ENCODE results near the gene RPLP1. TPM values are rescaled to one million over a fixed set of nuclear protein-coding genes. Genes with fewer than 3 reads are reported as not detected.
A peak's percentile ranks its signal among the peaks of the same experiment; 100 is the strongest.

The RPLP1 gene
- 100 to 1,000 TPM; 164 to 536 (median 471) TPM for total RNA-seq
- long read RNA-seq, transcript RPLP1-202 (3 exons, 445 nt), result minor isoform, 5 of 1,303 reads
- long read RNA-seq, transcript RPLP1-201 (4 exons, 1,197 nt), result major isoform, 1,276 of 1,303 reads
- long read RNA-seq, partial matches to known transcripts, result 7 of 1,303 reads
- long read RNA-seq, other reads (novel, unspliced or antisense), result 15 of 1,303 reads

GRCh38 chr15:69452692-69453521, at the start of gene RPLP1:
RPLP1 (plus strand) TSS chr15:69452818; CDS start chr15:69452949, 131 bp downstream.
- peaks cover 6 to 34% (median 14%) of the 10 kb centered on the region in 4 donors for H3K36me3 ChIP-seq
- no peak for TF ChIP-seq CTCF (IDR thresholded peaks at IDR 0.05)
- TF ChIP-seq POLR2A (IDR thresholded peaks at IDR 0.05), result peak; percentile 88
- H3K27ac ChIP-seq, result peak within 1 kb of the TSS; percentile 75 to 90 (median 89)
- H3K4me1 ChIP-seq, result peaks cover 0 to 17% (median 7%) of the 10 kb centered on the region in 4 donors
- WGBS (ENCODE audit: insufficient coverage, low coverage, low lambda C conversion rate, missing lambda C conversion rate), result under 1% methylated on average over 20 of the region's 77 CpGs
- DNase-seq, result peak; percentile 97 to 98 (median 97)
- ATAC-seq, result peak; percentile 91 to 95 (median 94)
- H3K27me3 ChIP-seq, result no peaks in the 10 kb centered on the region
- intact Hi-C loops (cut with DNase I), result no loop called here
- H3K4me3 ChIP-seq, result peak within 1 kb of the TSS; percentile 73 to 96 (median 90)
- H3K9me3 ChIP-seq, result no peaks in the 10 kb centered on the region

DNA sequence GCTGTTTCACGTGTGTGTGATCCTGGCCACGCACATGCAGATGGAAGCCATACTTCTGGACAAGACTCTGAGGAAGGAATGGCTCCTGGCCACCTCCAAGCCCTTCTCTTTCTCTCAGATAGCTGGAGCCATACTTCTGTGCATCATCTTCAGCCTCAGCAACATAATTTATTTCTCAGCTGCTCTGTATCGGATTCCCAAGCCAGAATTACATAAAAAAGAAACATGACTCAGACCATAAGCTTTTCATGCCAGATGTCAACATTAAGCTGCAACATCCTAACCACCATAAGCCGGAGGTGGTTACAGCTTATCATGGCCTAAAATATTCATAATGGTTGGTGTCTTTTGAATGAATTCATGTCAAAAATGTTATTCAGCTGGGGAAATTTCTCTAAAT, 49.0 kb upstream of the RPLP1 start:
- no peaks in the 10 kb centered on the region for H3K36me3 ChIP-seq
- H3K9me3 ChIP-seq, result no peaks in the 10 kb centered on the region
- ATAC-seq, result no peak
- H3K4me3 ChIP-seq, result no peak overlapping the region
- H3K27ac ChIP-seq, result no peak overlapping the region
- no peaks in the 10 kb centered on the region for H3K27me3 ChIP-seq
- H3K4me1 ChIP-seq, result no peaks in the 10 kb centered on the region
- TF ChIP-seq POLR2A (IDR thresholded peaks at IDR 0.05), result no peak
- no peak for TF ChIP-seq CTCF (IDR thresholded peaks at IDR 0.05)
- DNase-seq, result no peak
- intact Hi-C loops (cut with DNase I), result no loop called here
- WGBS (ENCODE audit: insufficient coverage, low coverage, low lambda C conversion rate, missing lambda C conversion rate), result 84% methylated on average over 4 of the region's 4 CpGs

DNA sequence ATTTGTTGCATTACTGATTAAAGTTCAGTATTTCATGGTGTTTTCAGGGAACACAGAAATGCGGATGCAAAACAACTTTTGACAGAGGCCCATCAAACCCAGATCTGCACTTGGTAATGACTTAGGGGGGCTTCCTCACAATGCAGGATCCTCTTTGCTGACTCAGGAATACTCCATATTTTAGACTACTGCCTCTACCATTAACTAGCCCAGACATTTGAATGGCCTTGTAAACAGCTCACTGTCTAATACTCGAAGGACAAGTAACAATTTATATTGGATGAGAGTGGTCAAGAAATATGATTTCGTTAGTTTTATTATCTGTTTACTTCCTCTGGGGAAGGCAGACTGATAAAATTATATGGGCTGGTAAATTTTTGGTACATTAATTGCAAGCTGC, 47.5 kb upstream of the RPLP1 start:
- Histone ChIP-seq H3K36me3 (no peaks in the 10 kb centered on the region), H3K4me3 (no peak overlapping the region), H3K27me3 (no peaks in the 10 kb centered on the region), H3K27ac (no peak overlapping the region), H3K9me3 (no peaks in the 10 kb centered on the region), H3K4me1 (no peaks in the 10 kb centered on the region)
- DNase-seq (no peak), ATAC-seq (no peak)
- intact Hi-C loops (cut with DNase I), result no loop called here
- TF ChIP-seq CTCF (IDR thresholded peaks at IDR 0.05) (no peak), POLR2A (IDR thresholded peaks at IDR 0.05) (no peak)
- WGBS (ENCODE audit: insufficient coverage, low coverage, low lambda C conversion rate, missing lambda C conversion rate), result 63% methylated on average over 3 of the region's 3 CpGs

- Histone ChIP-seq H3K4me3 (no peak overlapping the region), H3K27ac (no peak overlapping the region), H3K36me3 (no peaks in the 10 kb centered on the region), H3K27me3 (no peaks in the 10 kb centered on the region), H3K9me3 (no peaks in the 10 kb centered on the region), H3K4me1 (no peaks in the 10 kb centered on the region)
- intact Hi-C loops (cut with DNase I), result no loop called here
- DNase-seq (no peak), ATAC-seq (no peak)
- TF ChIP-seq POLR2A (IDR thresholded peaks at IDR 0.05) (no peak), CTCF (IDR thresholded peaks at IDR 0.05) (no peak)
- WGBS (ENCODE audit: insufficient coverage, low coverage, low lambda C conversion rate, missing lambda C conversion rate), result 73% methylated on average over 3 of the region's 3 CpGs
Observed at GRCh38 chr15:69407719-69408400, 44.8 kb upstream of the RPLP1 start.
